GM19239 (cell line): ENCODE data around the gene CBL.
A peak's percentile ranks its signal among the peaks of the same experiment; 100 is the strongest.

ENCODE experiments used
- DNase-seq: peaks from one replicate; pipeline ENCODE4 v3.0.0; 2011; ENCODE audit warnings: low spot score; ENCODE audit not compliant: insufficient read length
- FAIRE-seq: peaks from 2 replicates; lab custom pipeline; 2011; peaks lifted over from hg19 to GRCh38; lab: Jason Lieb, UNC

CBL gene

GRCh38 chr11:119320240-119320775 lies 114.2 kb downstream of the CBL start:
- no peak for FAIRE-seq
- DNase-seq: no peak

DNA sequence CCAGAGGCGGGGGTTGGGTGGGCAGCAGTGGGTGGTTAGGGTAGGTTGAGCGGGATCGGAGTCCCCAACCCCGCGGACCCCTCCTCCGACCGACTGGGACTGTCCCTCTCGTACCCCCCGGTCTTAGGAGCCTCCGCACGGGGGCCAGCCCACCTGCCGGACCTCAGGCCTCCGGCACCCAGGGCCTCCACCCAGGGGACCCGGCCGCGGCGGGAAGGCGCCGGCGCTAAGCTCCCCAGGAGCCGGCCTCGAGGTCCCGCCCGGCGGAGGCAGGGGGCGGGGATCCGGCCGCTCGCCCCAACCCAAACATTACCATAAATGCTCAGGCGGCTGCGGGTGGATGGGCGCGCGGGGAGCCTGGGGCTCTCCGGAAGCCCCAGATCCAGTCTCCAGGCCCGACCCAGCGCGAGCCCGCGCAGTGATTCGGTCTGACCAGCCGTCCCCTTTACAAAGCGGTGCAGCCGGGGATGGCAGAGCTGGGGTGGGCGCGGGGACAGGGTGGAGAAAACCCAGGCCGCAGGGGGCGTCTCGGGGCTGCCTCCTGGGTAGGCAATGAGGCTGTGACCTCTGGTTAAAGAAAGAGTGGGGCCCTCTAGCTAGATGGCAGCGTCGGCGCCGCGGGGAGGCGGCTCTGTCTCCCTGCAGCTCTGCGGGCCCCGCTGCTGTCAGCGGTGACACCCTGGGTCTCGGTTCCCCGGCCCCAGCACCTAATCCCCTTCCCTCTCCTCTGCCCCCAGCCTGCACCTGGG lies 114.8 kb downstream of the CBL start:
- FAIRE-seq (no peak), DNase-seq (peak; percentile 79)

- FAIRE-seq (no peak), DNase-seq (no peak)
Measured at GRCh38 chr11:119322360-119322739, 116.2 kb downstream of the CBL start.

DNA sequence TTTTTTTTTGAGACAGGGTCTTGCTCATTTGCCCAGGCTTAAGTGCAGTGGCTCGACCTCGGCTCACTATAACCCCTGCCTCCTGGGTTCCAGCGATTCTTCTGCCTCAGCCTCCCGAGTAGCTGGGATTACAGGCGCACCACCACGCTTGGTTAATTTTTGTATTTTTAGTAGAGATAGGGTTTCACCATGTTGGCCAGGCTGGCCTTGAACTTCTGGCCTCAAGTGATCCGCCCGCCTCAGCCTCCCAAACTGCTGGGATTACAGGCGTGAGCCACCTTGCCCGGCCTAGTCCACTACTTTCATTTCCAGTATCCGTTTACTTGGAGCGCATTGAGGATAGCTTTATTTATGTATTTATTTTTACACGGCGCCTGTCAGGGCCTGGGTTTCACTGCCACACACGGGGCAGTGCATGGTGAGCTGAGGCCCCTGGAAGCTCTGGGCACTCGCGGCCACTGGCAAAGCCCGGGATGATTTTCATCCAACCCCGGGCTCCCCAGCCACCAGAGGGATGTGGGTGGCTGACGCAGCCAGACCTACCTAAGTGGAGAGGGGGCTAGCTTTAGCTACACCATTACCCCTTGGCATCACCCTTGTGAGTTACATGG lies 116.9 kb downstream of the CBL start:
- FAIRE-seq (no peak), DNase-seq (no peak)

DNA sequence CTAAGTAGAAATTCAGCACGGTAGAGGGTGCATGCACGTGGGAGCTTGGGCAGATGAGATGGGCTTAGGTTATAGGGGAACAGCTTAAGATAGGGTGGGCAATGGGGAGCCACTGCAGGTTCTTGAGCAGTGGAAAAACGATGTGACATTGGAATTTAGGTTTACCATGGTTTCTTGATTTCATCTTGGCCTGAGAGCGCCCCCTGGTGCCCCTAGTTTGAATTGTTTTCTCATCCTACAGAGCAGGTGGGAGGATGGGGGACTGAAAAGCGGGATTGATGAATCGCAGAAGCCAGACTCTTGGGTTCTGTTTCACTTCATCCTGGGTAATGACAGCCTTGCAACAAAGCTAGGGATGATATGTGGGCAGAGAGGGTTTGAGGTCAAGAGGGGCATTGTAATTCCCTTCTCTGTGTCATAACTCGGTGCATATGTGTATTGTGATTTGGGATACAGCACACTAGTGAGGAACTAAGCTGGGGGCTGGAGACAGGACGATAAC lies 117.4 kb downstream of the CBL start:
- peak; percentile 82 for FAIRE-seq
- DNase-seq: no peak

DNA sequence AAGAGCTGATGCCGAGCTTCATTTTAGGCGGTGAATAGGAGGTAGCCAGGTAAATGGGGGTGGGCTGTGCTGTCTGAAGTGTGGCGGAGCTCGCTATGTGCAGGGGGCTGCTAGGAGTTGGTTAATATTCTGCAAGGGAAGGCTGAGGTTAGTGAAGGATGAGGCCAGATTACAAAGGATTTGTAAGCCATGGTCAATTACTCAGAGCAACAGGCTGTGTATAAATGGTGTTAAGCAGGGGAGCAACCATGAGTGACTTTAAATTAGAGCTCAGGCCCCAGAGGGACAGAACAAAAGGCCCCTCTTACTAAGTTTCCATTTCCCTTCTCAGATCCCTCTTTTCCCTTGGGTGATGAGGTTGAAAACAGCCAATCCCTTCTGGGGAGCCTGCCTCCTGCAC lies 118.0 kb downstream of the CBL start:
- DNase-seq (no peak), FAIRE-seq (no peak)

DNA sequence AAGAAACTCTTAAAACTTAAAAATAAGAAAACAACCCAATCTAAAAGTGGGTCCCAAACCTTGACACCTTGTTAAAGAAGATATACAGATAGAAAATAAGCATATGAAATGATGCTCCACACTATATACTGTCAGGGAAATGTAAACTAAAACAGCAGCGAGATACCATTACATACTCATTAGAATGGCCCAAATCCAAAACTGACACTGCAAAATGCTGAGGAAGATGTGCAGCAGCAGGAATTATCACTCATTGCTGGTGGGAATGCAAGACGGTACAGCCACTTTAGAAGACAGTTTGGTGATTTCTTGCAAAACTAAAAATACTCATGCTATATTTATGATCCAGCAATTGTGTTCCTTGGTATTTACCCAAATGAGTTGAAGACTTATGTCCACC lies 123.2 kb downstream of the CBL start:
- no peak for FAIRE-seq
- no peak for DNase-seq

DNA sequence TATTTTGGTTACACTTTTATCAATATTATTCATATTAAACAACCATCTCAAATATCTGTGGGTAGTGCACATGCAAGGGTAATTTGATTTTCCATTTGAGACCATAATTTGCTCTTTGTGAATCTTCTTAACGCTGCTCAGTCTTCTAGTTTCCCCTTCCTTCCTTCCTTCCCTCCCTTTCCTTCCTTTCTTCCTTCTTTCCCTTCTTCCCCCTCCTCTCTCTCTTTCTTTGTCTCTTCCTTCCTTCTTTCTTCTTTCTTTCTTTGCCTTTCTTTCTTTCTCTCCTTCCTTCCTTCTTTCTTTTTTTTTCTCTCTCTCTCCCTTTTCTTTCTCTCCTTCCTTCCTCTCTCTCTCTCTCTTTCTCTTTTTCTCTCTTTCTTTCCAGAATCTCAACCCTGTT lies 124.1 kb downstream of the CBL start:
- no peak for FAIRE-seq
- DNase-seq: no peak

- no peak for DNase-seq
- no peak for FAIRE-seq
Measured at GRCh38 chr11:119332111-119332765, 126.1 kb downstream of the CBL start.

GRCh38 chr11:119334174-119334930 lies 128.2 kb downstream of the CBL start, which contains the start of gene RNF26:
Gene RNF26 (plus strand): TSS chr11:119334527. CDS start chr11:119335123, 596 bp downstream.
- DNase-seq (peak; percentile 98), FAIRE-seq (peak; percentile 100)

- no peak for DNase-seq
- FAIRE-seq: no peak
Measured at GRCh38 chr11:119335091-119335654, 129.0 kb downstream of the CBL start.

- no peak for DNase-seq
- FAIRE-seq: no peak
Measured at GRCh38 chr11:119335655-119336543, 129.8 kb downstream of the CBL start.

DNA sequence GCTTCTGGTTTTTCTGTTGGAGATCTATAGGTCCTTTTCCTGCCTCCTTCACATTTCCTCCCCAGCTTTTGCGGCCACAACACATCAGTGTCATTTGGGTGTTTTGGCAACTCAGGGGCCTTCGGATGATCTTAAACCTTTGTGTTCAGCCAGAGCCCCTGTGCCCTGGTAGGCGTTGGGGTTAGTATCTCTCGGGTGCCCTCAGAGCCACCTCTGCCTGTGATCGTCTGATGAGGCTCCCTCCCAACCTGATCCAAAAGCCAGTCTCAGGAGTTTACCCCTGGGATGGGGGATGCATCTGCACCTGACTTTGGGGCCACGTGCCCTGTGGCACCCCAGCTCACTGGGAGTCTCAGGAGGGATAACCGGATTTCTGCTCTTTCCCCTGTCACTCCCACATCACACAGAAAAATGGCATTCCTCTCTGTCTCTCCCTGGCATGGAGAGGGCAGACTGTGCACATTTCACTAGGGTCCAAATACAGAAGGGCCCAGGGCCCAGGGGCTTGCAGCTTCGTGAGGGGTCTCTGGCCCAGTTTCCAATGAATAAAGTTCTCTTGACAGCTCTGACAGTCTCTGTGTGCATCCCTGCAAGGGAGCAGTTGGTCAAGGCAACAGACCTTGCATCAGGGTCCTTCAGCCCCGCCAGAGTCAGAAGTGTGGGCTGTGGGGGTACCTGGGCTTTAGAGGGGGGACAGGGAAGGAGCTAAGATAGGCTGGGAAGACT lies 130.8 kb downstream of the CBL start:
- FAIRE-seq: no peak

DNA sequence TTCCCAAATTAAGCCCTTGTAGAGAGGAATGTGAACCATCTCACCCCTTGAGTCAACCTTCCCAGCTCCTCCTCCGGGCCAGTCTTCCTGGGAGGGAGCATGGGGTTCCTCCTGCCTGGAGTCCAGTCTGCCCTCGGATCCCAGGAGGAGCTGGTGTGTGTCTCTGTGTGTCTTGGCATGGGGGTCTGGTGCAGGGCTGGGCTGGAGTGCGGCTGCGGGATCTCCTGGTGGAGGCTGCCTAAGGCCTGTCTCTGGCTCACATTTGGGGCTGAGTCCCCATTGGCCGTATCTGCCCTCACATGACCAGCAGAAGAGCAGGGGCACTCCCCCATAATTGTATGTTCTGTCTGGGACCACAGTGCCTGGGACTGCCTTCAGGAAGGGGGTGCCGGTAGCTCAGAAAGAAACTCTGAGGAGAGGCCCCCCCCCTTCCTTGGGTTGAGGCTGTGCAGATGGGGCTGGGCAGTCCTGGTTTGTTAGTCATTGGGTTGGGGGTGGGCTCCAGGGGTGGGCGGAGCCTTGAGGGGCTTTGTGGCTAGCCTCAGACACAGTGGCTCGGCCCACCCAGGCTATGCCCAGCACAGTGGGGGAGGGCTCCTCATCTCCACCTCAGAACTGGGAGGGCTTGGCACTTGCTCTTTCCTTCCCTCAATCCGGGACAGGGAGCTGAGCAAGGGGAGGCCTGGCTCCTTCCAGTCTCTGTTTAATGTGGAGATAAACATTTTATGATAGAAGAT lies 131.6 kb downstream of the CBL start:
- DNase-seq (no peak), FAIRE-seq (no peak)

More for the DNA sequence above, 130.8 kb downstream of the CBL start:
- DNase-seq: no peak

- peak; percentile 21 for FAIRE-seq
- peak; percentile 79 for DNase-seq
Measured at GRCh38 chr11:119338318-119338890, 132.3 kb downstream of the CBL start.

DNA sequence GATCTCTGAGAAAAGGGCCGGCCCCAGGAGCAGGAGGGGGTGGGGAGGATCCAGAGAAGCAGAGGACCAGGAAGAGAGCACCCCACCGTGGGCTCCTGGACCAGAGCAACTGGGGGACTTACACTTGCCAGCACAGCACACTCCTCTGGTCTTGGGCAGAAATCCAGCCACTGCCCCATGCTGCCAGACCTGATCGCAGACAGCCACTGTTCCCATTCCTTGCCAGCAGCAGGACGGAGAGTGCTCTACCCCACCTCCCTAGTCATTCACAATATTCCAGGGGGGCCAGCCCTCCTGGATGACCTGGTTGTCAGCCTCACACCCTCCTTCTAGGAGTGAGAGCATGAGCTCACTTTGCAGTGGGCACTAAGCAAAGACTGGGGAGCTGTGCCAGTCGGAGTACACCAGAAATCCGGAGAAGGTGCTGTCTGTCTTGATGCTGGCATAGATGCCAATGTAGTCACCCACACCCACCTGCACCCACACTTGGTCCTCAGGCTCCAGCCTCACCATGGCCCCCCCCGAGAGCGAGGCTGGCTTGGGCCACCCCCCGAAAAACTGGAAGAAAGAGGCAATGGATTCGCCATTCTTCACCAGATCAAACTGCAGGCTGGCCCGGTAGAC lies 132.9 kb downstream of the CBL start:
- FAIRE-seq: no peak
- no peak for DNase-seq
